NCI-H2227 treated with DMSO at 0.1 percent for 48 hours (cell line): ENCODE results near the gene CRYAB.

Experiments
- DNase-seq: peaks from one replicate; lab custom pipeline; 2025; lab: John Stamatoyannopoulos, UW

CRYAB gene, protein sequence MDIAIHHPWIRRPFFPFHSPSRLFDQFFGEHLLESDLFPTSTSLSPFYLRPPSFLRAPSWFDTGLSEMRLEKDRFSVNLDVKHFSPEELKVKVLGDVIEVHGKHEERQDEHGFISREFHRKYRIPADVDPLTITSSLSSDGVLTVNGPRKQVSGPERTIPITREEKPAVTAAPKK

DNA sequence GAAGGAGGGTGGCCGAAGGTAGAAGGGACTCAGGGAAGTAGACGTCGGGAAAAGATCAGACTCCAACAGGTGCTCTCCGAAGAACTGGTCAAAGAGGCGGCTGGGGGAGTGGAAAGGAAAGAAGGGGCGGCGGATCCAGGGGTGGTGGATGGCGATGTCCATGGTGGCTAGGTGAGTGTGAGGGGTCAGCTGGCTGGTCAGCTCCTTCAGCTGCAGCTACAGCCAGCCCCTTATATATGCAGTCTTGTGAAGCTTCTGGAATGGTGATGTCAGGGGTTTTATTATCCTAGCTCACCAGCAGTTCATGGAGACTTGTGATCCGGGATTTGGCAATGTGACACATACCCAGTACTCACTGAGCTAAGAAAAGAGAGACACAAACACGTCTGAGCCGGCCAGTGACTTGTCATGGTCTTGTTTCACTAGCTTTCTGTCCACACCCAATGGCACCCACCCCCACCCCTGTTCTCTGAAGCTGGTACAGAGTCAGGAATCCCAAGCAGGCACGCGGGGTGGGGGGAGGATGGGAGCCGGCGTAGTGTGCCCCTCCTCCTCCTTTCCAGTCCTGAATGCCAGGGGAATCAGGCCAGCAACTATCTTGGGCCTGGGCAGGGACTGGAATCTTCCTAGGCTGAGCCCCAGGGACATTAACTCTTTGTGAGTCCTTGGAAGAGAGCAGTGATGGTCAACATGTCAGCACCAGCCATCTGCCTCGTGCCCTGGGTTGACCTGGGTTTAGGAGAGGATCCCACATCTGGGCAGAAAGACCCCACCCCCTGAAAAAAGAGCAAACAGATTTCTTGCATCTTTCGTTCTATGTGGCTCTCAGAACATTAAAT is at the start of gene CRYAB:
TSS of gene CRYAB (minus strand) at position 208 of the 839 bp plus-strand sequence. CDS start at position 162, 46 bp downstream.
- DNase-seq: no peak

DNA sequence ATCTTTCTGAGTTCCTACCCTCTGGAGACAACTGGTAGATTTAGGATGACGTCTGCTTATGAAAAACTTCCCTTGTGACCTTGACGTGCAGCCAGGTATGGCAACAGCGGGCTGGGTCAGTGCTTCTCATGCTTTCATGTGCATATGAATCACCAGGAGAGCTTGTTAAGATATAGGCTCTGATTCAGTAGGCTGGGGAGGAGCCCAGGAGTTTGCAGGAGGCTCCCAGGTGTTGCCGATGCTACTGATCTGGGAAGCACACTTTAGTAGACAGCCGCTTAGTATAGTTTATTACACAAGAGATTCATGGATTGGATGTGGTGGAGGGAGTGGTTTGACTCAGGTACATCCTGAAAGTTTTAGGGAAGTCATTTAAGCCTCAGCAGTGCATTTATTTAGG is 49.3 kb upstream of the CRYAB start:
- DNase-seq: no peak

DNA sequence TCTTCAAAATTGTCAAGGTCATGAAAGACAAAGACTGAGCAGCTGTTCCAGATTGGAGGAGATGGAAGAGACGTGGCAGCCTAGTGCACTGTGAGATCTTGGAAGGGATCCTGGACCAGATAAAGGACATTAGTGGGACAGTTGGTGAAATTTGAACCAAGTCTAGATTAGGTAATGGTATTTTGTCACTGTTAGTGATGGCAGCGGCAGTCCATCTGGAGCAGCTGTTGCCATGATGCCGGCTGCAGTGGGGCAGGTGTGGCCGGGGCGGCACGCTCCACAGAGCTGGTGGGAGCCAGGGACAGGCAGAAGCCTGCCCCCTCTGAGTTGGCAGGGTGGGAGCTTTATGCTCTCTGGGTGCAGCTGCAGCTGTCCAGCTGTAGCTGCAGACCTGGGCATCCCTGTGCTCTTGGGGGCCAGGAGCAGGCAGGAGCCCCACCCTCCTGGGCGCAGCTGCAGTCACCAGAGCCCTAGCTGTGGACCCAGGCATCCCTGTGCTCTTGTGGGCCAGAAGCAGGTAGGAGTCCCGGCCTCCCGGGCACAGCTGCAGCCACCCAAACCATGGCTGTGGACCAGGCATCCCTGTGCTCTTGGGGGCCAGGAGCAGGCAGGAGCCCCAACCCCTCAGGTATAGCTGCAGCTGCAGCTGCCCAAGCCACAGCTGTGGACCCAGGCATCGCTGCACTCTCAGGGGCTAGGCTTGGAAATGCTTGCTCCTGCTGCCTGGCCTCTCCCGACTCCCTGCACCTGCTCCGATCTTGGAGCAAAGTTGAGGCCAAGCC is 46.3 kb upstream of the CRYAB start:
- no peak for DNase-seq

DNA sequence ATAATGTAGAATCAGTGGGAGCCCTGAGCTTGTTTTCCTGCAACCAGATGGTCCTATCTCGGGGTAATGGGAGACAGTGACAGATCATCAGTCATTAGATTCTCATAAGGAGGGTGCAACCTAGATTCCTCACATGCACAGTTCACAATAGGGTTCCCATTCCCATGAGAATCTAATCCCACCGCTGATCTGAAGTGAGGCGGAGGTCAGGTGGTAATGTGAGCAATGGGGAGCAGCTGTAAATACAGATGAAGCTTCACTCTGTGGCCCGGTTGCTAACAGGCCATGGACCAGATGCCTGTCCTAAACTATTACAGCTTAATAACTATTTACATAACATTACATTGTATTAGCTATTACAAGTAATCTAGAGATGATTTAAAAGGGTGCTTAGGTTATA is 42.6 kb upstream of the CRYAB start:
- no peak for DNase-seq

DNA sequence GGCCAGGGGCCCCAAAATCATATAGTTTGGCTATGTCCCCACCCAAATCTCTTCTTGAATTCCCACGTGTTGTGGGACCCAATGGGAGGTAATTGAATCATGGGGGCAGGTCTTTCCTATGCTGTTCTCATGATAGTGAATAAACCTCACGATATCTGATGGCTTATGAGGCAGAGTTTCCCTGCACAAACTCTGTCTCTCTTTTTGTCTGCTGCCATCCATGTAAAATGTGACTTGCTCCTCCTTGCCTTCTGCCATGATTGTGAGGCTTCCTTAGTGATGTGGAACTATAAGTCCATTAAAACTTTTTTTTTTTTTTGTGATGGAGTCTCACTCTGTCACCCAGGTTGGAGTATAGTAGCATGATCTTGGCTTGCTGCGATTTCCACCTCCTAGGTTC is 40.0 kb upstream of the CRYAB start:
- DNase-seq: no peak

DNA sequence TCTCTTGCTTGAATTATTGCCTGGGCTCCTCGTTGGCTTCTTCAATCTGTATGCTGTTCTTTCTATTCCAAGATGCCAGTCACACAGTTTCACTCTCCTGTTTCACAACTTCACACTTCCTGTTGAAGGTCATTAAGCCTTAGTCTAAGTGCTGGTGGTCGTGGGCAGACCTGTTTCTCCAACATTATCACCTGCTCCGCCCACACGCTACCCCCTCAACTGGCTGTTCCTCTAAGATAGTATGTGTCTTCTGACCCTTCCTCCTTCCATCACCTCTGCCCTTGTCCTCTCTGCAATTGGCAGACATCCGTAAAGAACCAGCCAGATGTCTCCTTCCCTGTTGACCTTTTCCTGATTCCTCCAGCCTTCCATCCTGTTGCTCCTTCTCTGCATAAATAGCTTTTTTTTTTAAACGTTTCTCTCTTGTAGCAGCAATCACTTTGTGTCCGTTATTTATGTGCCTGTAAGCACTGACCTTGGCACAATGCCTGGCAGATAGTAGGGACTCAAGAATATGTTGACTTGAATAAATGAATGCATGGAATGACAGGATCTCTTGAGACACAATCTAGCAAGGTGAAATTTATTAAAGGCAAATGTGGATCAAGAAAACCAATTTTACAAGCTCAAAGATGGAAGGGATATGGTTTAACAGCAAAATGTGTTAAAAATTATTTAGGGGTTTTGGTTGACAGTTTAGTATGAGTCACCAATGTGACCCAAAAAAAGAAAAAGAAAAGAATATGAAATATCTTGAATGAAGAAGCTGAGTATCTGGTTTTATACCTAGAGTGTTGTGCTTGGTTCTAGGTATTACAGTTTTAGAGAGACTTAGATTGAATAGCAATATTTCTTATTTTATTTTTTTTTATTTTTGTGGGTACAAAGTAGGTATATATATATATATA is 38.2 kb upstream of the CRYAB start:
- DNase-seq: no peak

DNA sequence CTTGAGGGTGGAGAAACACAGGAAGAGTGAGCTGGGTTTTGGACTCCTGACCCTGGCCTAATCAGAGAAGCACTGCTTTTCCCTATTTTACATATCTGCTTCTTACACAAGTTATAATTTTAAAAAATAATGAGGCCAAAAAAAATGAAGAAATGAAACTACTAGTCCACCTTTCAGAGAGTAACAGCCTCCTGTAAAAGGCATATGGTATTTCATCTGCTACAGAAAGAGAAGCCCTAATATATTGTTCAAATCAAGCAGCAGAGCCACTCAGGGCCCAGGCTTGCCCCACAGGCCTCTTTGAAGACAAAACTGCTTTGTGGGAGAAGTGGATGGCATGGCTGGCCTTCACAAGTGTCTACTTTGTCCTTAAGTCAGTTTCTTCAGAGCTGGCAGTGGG is 35.6 kb upstream of the CRYAB start:
- no peak for DNase-seq

DNA sequence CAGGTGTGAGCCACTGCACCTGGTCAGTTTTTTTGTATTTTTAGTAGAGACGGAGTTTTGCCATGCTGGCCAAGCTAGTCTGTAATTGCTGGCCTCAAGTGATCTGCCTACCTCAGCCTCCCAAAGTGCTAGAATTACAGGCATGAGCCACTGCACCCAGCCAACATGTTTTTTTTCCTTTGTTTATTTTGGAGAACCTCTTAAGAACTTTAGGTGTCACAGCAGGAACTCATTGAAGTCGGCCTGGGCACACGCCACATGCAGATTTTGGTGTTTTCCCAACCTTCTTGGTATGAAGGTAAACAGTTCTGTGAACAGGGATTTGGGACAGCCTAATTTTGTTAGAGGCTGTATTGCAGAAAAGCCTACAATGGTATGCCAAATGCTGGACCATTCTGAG is 34.9 kb upstream of the CRYAB start:
- no peak for DNase-seq

DNA sequence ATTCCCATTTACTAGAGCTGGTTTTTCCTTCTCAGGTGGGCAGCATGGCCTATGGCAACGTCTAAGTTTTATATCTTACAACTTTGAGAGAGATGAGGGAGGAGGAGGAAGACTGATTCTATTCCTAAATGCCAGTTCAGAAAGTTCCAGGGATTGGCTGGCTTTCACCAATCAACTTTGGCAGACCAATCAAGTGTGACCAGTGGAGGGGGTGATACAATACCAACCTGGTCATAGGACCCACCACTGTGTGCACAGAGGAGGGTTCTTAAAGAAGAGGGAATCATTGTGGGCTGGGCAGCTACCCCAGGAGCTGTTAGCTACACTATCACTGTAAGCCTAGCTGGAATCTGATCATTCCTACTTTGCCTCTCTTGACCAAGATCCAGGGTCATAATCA is 33.6 kb upstream of the CRYAB start:
- no peak for DNase-seq

DNA sequence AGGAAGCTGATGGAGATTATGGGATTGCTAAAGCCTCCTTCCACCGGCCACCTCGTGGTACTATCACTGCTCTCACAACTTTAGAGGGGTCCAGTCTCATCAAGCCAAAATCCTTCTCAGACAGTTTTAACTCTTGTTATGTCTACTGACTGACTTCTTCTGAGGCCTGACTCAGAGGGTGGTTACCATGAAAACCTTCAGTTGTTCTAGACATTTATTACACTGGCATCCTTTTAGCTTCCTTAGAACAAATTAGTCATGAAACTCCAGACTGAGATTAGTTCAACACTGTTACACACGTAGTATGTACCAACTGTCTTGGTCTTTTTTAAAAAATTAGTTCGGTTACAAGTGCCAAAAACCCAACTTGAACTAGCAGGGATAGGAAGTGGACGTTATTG is 33.1 kb upstream of the CRYAB start:
- no peak for DNase-seq

DNA sequence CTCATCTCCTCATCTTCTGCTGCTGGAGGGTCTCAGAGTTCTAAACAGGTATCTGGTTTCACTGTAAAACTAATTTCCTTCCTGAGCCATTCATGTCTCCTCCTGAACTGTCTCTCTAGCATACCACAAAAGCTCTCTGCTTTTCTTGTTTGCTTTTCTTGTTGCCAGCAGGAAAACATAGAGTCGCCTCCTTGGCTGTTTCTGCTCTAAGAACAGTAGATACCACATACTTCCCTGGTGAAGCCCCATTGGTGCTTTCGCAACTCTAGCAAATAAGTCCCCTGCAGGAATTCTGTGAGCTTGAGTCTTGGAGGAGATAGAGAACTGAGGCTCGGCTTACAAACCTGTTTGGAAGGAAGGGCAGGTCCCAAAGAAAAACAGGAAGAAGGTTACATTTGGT is 32.6 kb upstream of the CRYAB start:
- DNase-seq: no peak

DNA sequence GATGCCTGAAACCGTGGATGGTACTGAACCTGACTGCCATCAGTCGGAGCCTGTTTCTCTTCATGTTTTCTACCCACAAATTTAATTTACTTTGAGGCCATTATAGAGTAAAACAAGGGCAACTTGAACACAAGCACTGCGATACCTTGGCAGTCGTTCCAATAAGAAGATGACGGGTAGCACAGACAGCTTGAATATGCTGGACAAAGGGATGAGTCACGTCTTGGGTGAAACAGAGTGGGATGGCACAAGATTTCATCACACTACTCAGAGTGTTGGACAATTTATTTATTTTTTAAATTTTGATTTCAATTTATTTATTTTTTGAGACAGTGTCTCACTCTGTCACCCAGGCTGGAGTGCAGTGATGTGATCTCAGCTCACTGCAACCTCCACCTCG is 31.3 kb upstream of the CRYAB start:
- no peak for DNase-seq

DNA sequence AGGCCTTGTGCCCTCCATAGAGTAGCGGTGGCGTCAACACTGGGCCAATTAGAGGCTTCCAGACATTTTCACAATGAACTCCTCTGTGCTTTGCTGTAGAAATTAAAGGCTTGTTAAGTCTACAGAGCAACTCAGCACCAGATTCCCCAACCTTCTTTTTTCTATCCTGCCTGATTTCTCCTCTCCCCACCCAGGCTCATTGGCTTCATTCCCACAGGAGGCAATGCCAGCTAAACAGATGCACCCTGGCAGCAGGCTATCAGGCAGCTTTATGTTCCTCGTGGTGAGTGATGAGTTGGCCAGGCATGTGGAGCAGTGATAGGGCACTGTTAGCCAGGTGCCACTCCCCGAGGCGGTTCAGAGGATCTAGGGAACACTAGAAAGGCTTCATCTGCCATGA is 30.4 kb upstream of the CRYAB start:
- DNase-seq: no peak

DNA sequence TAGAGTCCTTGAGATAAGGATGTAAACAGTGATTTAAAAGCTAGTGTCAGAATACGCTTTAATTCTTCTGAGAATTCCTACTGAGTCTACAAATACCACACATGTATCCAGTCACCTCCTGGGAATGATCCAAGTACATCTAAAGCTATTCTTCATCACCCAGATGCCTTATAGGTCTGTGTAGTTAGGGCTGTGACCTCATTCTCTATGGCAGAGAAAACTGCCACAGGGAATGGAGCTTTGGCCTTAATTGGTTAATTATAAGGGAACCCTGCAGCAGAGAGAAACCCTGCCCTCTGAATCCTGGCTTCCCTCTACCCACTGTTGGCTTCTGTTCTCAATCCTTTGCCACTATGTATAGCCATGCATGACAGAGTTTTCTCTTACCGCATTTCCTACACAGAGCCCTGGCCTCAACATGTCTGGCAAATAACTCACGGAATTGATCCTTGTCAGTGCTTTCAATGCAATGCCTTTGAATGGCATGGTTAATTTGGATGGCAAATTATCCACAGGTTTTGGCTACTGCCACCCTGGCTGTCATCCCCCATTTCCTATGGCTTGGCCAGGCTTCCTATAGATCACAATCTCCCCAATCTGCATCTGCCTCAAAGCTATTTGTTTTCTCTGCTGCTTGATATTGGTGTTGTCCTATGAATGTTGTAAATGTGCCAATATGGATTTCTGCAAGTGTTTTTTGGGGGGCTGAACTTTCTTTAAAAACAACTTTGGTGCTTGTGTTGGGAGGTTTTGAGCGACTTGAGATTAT is 28.4 kb upstream of the CRYAB start:
- DNase-seq: no peak

DNA sequence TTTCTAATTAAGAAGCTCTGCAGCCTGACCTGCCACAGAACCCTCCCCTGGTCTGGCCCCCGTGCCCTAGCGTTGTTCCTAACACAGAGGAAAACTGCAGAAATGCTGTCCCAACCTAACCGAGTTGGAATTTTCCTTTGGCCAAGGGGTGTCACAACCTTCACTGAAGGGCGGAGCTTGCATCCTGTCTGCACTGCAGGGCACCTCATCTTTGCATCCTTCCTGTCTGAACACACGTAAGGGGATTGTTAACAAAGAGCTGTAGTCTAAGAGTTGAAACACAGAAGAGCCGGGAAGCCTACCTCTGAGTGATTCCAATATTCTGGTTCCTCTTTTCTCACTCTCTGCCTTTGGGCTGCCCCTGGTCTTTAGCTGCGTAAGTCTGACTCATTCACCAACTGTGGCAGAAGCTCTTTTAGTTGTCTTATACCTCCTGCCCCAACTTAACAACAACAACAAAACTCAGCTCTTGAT is 27.2 kb upstream of the CRYAB start:
- DNase-seq: no peak

DNA sequence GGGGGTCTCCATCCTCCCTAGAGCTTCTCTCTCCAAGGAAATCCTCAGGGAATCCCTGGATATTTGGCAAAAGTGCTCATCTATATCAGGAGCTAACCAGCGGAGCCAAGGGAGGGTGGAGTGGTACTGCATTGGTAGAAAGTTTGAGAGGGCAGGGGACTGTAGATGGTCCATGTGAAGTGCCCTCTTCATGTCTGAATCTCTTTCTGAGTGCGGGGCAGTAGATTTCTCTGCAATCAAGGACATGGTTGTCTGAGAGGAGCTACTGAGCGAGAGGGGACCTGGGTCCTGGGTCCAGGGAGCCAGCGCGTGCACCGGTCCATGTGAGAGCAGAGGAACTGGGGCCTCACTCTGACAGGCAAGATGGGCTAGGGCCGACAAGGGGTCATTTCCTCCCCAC is 26.3 kb upstream of the CRYAB start:
- no peak for DNase-seq

DNA sequence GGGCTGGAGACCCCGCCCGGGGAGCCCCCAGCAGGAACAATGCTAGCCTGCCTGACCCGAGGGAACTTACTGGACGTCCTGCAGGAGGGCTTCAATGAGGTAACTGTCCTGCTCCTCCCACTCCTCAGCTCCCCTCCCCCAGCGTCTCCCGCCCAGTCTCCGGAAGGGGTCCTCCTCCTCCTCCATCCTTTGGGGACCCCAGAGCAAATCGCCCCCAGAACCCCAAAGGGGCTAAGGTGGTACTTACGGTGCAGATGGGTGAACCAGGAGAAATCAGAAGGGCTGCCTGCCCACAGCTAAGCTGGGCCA is 25.8 kb upstream of the CRYAB start:
- DNase-seq: no peak

DNA sequence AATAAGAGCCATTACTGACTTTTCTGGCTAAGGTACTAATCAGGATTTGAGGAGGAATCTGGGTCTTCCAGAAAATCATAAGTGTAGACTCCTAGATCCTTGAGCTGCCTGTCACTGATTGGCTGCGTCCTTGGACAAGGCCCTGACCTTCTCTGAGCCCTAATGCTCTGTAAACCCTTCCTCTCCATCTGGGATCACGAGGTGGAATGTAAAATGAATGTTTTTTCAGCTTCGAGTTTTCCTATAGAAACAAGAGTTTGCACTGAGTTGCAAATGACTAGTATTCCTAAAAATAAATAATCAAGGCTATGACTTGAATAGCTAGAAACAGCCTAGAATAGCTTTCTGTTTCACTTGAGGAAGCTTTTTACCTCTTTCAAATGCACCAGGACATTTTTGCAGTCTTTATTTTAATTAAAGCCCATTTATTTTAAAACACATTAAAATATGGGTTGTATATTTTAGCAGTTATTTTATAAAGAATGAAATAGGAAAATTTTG is 24.5 kb upstream of the CRYAB start:
- no peak for DNase-seq

DNA sequence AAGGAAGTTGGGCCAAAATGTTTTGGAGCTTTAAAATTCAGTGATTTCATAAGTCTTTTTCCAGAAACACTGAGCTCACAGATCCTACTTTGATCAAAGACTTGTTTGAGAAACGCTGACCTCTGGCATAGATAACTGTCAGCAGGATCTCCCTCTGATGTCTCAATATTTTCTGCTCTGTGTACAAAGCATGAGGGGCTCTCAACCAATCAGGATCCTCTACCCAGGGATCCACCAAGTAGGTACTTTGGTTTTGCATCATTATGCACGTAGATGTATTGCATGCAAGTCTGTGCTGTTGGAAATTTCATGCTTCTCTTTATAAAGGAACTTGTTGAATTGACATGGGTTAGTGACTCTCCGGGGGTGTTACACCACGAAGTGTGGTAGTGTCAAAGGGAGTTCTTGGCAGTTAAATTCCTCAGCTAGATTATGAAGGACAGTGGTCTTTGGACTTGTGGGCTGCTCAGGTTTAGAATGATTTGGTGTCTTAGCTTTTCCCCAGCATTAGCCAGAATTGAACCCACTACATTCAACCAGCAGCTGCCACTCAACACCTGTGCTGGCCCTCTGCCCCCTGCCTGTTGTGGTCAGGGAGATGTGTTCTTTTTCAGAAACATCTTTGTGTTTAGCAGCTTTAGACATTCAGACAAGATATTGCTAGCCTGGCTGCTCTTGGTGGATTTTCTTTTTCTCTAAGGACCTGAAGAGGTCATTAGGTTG is 23.9 kb upstream of the CRYAB start:
- no peak for DNase-seq

DNA sequence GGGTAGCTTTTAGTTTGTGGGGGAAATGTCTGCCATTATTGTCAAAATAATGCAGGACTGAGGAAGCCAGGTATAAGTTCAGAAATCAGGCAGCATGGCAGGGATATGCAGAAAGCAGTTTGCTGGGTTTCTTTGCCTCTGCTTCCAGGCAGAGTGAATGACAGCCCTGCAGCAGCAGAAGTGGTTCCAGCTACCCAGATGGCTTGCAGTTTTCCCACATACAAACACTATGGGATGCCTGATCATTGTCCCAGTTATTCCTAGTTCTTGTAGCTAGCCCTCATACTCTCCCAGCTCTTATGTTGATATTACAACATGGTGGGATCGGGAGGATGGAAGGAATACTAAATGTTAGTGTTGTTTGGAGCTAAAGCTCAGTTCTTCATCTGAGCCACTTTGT is 22.7 kb upstream of the CRYAB start:
- DNase-seq: no peak
